HEK293 (cell line): ENCODE data around the gene PLCB1.

Experiments used
- KLF9 ChIP-seq: fragments of 450-650 bp; formaldehyde crosslinking; IDR thresholded peaks from 2 replicates; pipeline ENCODE4 v1.5.1; 2016; ENCODE audit warnings: missing biosample characterization, missing genetic modification characterization, low read depth
- REST ChIP-seq: fragments of 450-650 bp; formaldehyde crosslinking; IDR thresholded peaks from 2 replicates; pipeline ENCODE4 v1.5.1; 2016; ENCODE audit warnings: missing biosample characterization, missing genetic modification characterization
- ZNF23 ChIP-seq: fragments of 450-650 bp; formaldehyde crosslinking; IDR thresholded peaks from 2 replicates; pipeline ENCODE4 v1.5.1; 2016; ENCODE audit warnings: missing biosample characterization, missing genetic modification characterization, borderline replicate concordance
- ZNF416 ChIP-seq: fragments of 450-650 bp; formaldehyde crosslinking; IDR thresholded peaks from 2 replicates; pipeline ENCODE4 v1.5.1; 2016; ENCODE audit warnings: missing biosample characterization, missing genetic modification characterization
- ZNF510 ChIP-seq: fragments of 450-650 bp; formaldehyde crosslinking; IDR thresholded peaks from 2 replicates; pipeline ENCODE4 v1.5.1; 2018; ENCODE audit warnings: mild to moderate bottlenecking, missing genetic modification characterization, missing biosample characterization; ENCODE audit not compliant: insufficient replicate concordance
- ZNF639 ChIP-seq: fragments of 450-650 bp; formaldehyde crosslinking; IDR thresholded peaks from 2 replicates; pipeline ENCODE4 v1.5.1; 2016; ENCODE audit warnings: missing biosample characterization, missing genetic modification characterization
- ZNF837 ChIP-seq: fragments of 450-650 bp; formaldehyde crosslinking; IDR thresholded peaks from 2 replicates; pipeline ENCODE4 v1.5.1; 2016; ENCODE audit warnings: missing biosample characterization, missing genetic modification characterization
- TF ChIP-seq, protein P1 (sequence below): fragments of 450-650 bp; formaldehyde crosslinking; IDR thresholded peaks from 2 replicates; pipeline ENCODE4 v1.5.1; 2016; ENCODE audit warnings: missing biosample characterization, missing genetic modification characterization

GRCh38 chr20:8652396-8652795 lies 520.3 kb downstream of the PLCB1 start:
- TF ChIP-seq ZNF510 (tag by site-specific recombination) = no peak
- TF ChIP-seq ZNF23 (tag by site-specific recombination) = no peak
- TF ChIP-seq ZNF837 (tag by site-specific recombination) = no peak
- TF ChIP-seq KLF9 (tag by site-specific recombination) = no peak
- TF ChIP-seq, protein P1, sequence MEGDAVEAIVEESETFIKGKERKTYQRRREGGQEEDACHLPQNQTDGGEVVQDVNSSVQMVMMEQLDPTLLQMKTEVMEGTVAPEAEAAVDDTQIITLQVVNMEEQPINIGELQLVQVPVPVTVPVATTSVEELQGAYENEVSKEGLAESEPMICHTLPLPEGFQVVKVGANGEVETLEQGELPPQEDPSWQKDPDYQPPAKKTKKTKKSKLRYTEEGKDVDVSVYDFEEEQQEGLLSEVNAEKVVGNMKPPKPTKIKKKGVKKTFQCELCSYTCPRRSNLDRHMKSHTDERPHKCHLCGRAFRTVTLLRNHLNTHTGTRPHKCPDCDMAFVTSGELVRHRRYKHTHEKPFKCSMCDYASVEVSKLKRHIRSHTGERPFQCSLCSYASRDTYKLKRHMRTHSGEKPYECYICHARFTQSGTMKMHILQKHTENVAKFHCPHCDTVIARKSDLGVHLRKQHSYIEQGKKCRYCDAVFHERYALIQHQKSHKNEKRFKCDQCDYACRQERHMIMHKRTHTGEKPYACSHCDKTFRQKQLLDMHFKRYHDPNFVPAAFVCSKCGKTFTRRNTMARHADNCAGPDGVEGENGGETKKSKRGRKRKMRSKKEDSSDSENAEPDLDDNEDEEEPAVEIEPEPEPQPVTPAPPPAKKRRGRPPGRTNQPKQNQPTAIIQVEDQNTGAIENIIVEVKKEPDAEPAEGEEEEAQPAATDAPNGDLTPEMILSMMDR (tag by site-specific recombination) = no peak
- TF ChIP-seq REST (tag by site-specific recombination) = no peak
- no peak for TF ChIP-seq ZNF639 (tag by site-specific recombination)
- TF ChIP-seq ZNF416 (tag by site-specific recombination) = no peak
